HEK293 (cell line): ENCODE measurements around the gene RGS6.

Source experiments
- CTCF ChIA-PET: fragments of 350-600 bp; formaldehyde crosslinking; extraction: SDS; loops from one replicate; lab custom pipeline; 2021; ENCODE audit warnings: antibody characterized with exemption; lab: Yijun Ruan, JAX
- POLR2A ChIA-PET: fragments of 300-600 bp; formaldehyde crosslinking; extraction: SDS; loops from one replicate; lab custom pipeline; 2020; ENCODE audit warnings: antibody characterized with exemption, inconsistent platforms; lab: Yijun Ruan, JAX
- H3K27ac ChIP-seq: fragments of 200-500 bp; sonication (Bioruptor generic); 2 replicates; pipeline ENCODE4 v1.5.1; 2014; ENCODE audit warnings: low read depth, low read length, control low read depth, inconsistent platforms; ENCODE audit errors: extremely low read depth
- H3K36me3 ChIP-seq, 2 experiments: fragments of 200-500 bp in 1 of 2; sonication (Bioruptor generic) in 1 of 2; 1 replicate in 1 of 2; 2 replicates in 1 of 2; pipeline ENCODE4 v1.5.1; 2014 to 2017; ENCODE audit warnings: inconsistent platforms in 2 of 2, low read length in 2 of 2; ENCODE audit not compliant: control insufficient read depth in 2 of 2, insufficient read depth in 1 of 2
- H3K4me1 ChIP-seq: fragments of 200-500 bp; sonication (Bioruptor generic); 2 replicates; pipeline ENCODE4 v1.5.1; 2014; ENCODE audit warnings: mild to moderate bottlenecking, low read length, inconsistent platforms; ENCODE audit not compliant: control insufficient read depth, insufficient read depth
- H3K4me3 ChIP-seq: 2 replicates; pipeline ENCODE4 v1.5.1; 2011; ENCODE audit warnings: low read depth, mild to moderate bottlenecking, control low read depth, low read length, moderate library complexity
- H3K9me3 ChIP-seq: fragments of 200-500 bp; sonication (Bioruptor generic); 2 replicates; pipeline ENCODE4 v1.5.1; 2014; ENCODE audit warnings: low read depth, low read length, inconsistent platforms; ENCODE audit not compliant: control insufficient read depth, insufficient read depth
- KLF16 ChIP-seq: fragments of 450-650 bp; formaldehyde crosslinking; IDR thresholded peaks from 2 replicates; pipeline ENCODE4 v1.5.1; 2017; ENCODE audit warnings: missing biosample characterization, missing genetic modification characterization
- MYNN ChIP-seq: fragments of 450-650 bp; formaldehyde crosslinking; IDR thresholded peaks from 2 replicates; pipeline ENCODE4 v1.5.1; 2016; ENCODE audit warnings: missing biosample characterization, missing genetic modification characterization, borderline replicate concordance
- MZF1 ChIP-seq: fragments of 450-650 bp; formaldehyde crosslinking; IDR thresholded peaks from 2 replicates; pipeline ENCODE4 v1.5.1; 2017; ENCODE audit warnings: missing biosample characterization, missing genetic modification characterization, borderline replicate concordance
- OSR2 ChIP-seq: fragments of 450-650 bp; formaldehyde crosslinking; IDR thresholded peaks from 2 replicates; pipeline ENCODE4 v1.5.1; 2016; ENCODE audit warnings: missing biosample characterization, missing genetic modification characterization
- REPIN1 ChIP-seq: fragments of 450-650 bp; formaldehyde crosslinking; IDR thresholded peaks from 2 replicates; pipeline ENCODE4 v1.5.1; 2017; ENCODE audit warnings: missing biosample characterization, missing genetic modification characterization, low read depth
- YY1 ChIP-seq: fragments of 450-650 bp; formaldehyde crosslinking; IDR thresholded peaks from 2 replicates; pipeline ENCODE4 v1.5.1; 2018; ENCODE audit warnings: missing biosample characterization, missing genetic modification characterization
- ZBTB1 ChIP-seq: fragments of 450-650 bp; formaldehyde crosslinking; IDR thresholded peaks from 2 replicates; pipeline ENCODE4 v1.5.1; 2016; ENCODE audit warnings: missing biosample characterization, missing genetic modification characterization
- ZBTB21 ChIP-seq: fragments of 450-650 bp; formaldehyde crosslinking; IDR thresholded peaks from 2 replicates; pipeline ENCODE4 v1.5.1; 2017; ENCODE audit warnings: missing biosample characterization, missing genetic modification characterization
- ZNF10 ChIP-seq: fragments of 450-650 bp; formaldehyde crosslinking; IDR thresholded peaks from 2 replicates; pipeline ENCODE4 v1.5.1; 2017; ENCODE audit warnings: missing biosample characterization, missing genetic modification characterization
- ZNF221 ChIP-seq: fragments of 450-650 bp; formaldehyde crosslinking; IDR thresholded peaks from 2 replicates; pipeline ENCODE4 v1.5.1; 2017; ENCODE audit warnings: missing biosample characterization, missing genetic modification characterization, borderline replicate concordance
- ZNF223 ChIP-seq: fragments of 450-650 bp; formaldehyde crosslinking; IDR thresholded peaks from 2 replicates; pipeline ENCODE4 v1.5.1; 2016; ENCODE audit warnings: missing biosample characterization, missing genetic modification characterization
- ZNF239 ChIP-seq: fragments of 450-650 bp; formaldehyde crosslinking; IDR thresholded peaks from 2 replicates; pipeline ENCODE4 v1.5.1; 2016; ENCODE audit warnings: missing biosample characterization, missing genetic modification characterization
- ZNF292 ChIP-seq: fragments of 450-650 bp; formaldehyde crosslinking; IDR thresholded peaks from 2 replicates; pipeline ENCODE4 v1.5.1; 2016; ENCODE audit warnings: low read depth, missing biosample characterization, missing genetic modification characterization, borderline replicate concordance
- ZNF302 ChIP-seq: fragments of 450-650 bp; formaldehyde crosslinking; IDR thresholded peaks from 2 replicates; pipeline ENCODE4 v1.5.1; 2016; ENCODE audit warnings: missing biosample characterization, missing genetic modification characterization, low read depth
- ZNF416 ChIP-seq: fragments of 450-650 bp; formaldehyde crosslinking; IDR thresholded peaks from 2 replicates; pipeline ENCODE4 v1.5.1; 2016; ENCODE audit warnings: missing biosample characterization, missing genetic modification characterization
- ZNF514 ChIP-seq: fragments of 450-650 bp; formaldehyde crosslinking; IDR thresholded peaks from 2 replicates; pipeline ENCODE4 v1.5.1; 2016; ENCODE audit warnings: missing biosample characterization, missing genetic modification characterization
- ZNF548 ChIP-seq: fragments of 450-650 bp; formaldehyde crosslinking; IDR thresholded peaks from 2 replicates; pipeline ENCODE4 v1.5.1; 2016; ENCODE audit warnings: missing biosample characterization, missing genetic modification characterization
- ZNF629 ChIP-seq: fragments of 450-650 bp; formaldehyde crosslinking; IDR thresholded peaks from 2 replicates; pipeline ENCODE4 v1.5.1; 2017; ENCODE audit warnings: missing biosample characterization, missing genetic modification characterization
- ZNF660 ChIP-seq: fragments of 450-650 bp; IDR thresholded peaks from 2 replicates; pipeline ENCODE4 v1.5.1; 2018; ENCODE audit warnings: missing biosample characterization, mild to moderate bottlenecking, missing genetic modification characterization
- ZNF777 ChIP-seq: fragments of 450-650 bp; formaldehyde crosslinking; IDR thresholded peaks from 2 replicates; pipeline ENCODE4 v1.5.1; 2017; ENCODE audit warnings: missing biosample characterization, missing genetic modification characterization, borderline replicate concordance
- ZNF843 ChIP-seq: fragments of 450-650 bp; formaldehyde crosslinking; IDR thresholded peaks from 2 replicates; pipeline ENCODE4 v1.5.1; 2016; ENCODE audit warnings: missing biosample characterization, missing genetic modification characterization
- TF ChIP-seq, protein P1 (sequence below): fragments of 450-650 bp; formaldehyde crosslinking; IDR thresholded peaks from 2 replicates; pipeline ENCODE4 v1.5.1; 2016; ENCODE audit warnings: missing biosample characterization, missing genetic modification characterization
- TF ChIP-seq, protein P2 (sequence below): fragments of 450-650 bp; formaldehyde crosslinking; IDR thresholded peaks from 2 replicates; pipeline ENCODE4 v1.5.1; 2017; ENCODE audit warnings: missing biosample characterization, missing genetic modification characterization
- TF ChIP-seq, protein P3 (sequence below): fragments of 450-650 bp; formaldehyde crosslinking; IDR thresholded peaks from 2 replicates; pipeline ENCODE4 v1.5.1; 2016; ENCODE audit warnings: missing biosample characterization, missing genetic modification characterization
- TF ChIP-seq, protein P4 (sequence below): fragments of 450-650 bp; formaldehyde crosslinking; IDR thresholded peaks from 2 replicates; pipeline ENCODE4 v1.5.1; 2016; ENCODE audit warnings: missing biosample characterization, missing genetic modification characterization, borderline replicate concordance

Gene RGS6

DNA sequence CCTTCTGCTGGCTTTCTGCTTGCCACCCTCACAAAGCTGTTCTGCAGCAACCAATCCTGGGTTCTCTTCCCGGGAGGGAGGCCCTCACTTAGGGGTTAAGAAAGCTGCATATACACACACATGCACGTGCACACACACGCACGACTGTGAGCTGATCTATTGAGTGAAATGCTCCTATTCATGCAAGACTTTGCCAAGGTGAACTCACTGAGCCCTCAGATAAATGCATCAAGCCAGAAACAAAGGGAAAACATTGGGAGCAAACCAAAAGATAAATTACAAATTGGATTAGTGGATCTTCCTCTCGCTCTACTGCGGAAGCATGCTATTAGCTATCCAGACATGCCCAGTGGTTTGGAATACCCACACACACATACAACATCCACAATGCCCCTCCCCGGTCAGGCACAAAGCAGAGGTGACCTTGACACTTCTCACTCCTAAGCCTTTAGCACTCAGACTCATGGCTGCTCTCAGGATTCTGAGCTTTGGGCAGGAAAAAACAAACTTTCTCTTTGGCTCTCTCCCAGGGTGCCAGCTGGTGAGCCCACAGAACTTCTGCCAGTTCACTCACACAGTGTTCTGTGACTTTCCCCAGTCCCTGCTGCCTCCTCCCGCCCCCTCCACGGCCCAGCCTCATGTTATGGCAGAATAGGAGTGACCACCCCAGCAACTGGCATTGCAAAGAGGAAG lies 641.6 kb downstream of the RGS6 start:
- H3K9me3 ChIP-seq: no peaks in the 10 kb centered on the region
- TF ChIP-seq ZNF629: no peak
- TF ChIP-seq YY1 (tag by site-specific recombination): no peak
- TF ChIP-seq ZNF10 (tag by site-specific recombination): no peak
- TF ChIP-seq, protein P1, sequence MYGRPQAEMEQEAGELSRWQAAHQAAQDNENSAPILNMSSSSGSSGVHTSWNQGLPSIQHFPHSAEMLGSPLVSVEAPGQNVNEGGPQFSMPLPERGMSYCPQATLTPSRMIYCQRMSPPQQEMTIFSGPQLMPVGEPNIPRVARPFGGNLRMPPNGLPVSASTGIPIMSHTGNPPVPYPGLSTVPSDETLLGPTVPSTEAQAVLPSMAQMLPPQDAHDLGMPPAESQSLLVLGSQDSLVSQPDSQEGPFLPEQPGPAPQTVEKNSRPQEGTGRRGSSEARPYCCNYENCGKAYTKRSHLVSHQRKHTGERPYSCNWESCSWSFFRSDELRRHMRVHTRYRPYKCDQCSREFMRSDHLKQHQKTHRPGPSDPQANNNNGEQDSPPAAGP (tag by site-specific recombination): no peak
- TF ChIP-seq ZBTB1 (tag by site-specific recombination): no peak
- TF ChIP-seq, protein P2, sequence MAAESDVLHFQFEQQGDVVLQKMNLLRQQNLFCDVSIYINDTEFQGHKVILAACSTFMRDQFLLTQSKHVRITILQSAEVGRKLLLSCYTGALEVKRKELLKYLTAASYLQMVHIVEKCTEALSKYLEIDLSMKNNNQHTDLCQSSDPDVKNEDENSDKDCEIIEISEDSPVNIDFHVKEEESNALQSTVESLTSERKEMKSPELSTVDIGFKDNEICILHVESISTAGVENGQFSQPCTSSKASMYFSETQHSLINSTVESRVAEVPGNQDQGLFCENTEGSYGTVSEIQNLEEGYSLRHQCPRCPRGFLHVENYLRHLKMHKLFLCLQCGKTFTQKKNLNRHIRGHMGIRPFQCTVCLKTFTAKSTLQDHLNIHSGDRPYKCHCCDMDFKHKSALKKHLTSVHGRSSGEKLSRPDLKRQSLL (tag by site-specific recombination): no peak
- no peak for TF ChIP-seq REPIN1 (tag by site-specific recombination)
- TF ChIP-seq ZNF660 (tag by site-specific recombination): no peak
- TF ChIP-seq ZNF292: no peak
- TF ChIP-seq ZNF223 (tag by site-specific recombination): no peak
- TF ChIP-seq ZNF777 (tag by site-specific recombination): no peak
- TF ChIP-seq, protein P3, sequence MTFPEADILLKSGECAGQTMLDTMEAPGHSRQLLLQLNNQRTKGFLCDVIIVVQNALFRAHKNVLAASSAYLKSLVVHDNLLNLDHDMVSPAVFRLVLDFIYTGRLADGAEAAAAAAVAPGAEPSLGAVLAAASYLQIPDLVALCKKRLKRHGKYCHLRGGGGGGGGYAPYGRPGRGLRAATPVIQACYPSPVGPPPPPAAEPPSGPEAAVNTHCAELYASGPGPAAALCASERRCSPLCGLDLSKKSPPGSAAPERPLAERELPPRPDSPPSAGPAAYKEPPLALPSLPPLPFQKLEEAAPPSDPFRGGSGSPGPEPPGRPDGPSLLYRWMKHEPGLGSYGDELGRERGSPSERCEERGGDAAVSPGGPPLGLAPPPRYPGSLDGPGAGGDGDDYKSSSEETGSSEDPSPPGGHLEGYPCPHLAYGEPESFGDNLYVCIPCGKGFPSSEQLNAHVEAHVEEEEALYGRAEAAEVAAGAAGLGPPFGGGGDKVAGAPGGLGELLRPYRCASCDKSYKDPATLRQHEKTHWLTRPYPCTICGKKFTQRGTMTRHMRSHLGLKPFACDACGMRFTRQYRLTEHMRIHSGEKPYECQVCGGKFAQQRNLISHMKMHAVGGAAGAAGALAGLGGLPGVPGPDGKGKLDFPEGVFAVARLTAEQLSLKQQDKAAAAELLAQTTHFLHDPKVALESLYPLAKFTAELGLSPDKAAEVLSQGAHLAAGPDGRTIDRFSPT (tag by site-specific recombination): no peak
- no peak for TF ChIP-seq ZNF239 (tag by site-specific recombination)
- no peak for TF ChIP-seq OSR2 (tag by site-specific recombination)
- TF ChIP-seq ZNF221 (tag by site-specific recombination): no peak
- TF ChIP-seq ZBTB21 (tag by site-specific recombination): no peak
- no peak for TF ChIP-seq KLF16
- no peak overlapping the region for H3K27ac ChIP-seq
- POLR2A ChIA-PET: no interaction called here
- CTCF ChIA-PET: no interaction called here
- no peaks in the 10 kb centered on the region for H3K36me3 ChIP-seq
- no peak overlapping the region for H3K4me3 ChIP-seq
- no peaks in the 10 kb centered on the region for H3K4me1 ChIP-seq

DNA sequence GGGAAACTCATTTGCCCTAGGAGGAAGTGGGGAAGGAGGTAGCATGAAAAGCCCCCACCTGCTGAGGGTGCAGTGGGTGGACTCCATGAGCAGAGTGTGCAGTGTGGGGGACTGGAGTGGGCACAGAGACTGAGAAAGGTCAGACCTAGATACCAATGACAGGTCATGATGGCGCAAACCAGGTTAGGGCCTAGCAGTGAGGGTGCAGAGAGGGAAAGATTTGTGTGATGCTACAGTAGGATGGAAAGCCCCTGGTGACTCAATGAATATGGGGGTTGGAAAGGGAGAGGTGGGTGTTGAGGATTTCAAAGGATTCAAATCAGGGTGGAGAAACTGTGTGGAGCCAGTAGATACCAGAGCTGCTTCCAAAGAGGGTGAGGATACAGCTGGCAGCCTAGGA lies 642.5 kb downstream of the RGS6 start:
- H3K27ac ChIP-seq: no peak overlapping the region
- CTCF ChIA-PET: interaction anchor here (0.6 kb wide), 1 partner anchor 188 kb away, joined by 3 read pairs; no protein-coding TSS in a partner anchor
- TF ChIP-seq ZNF302 (tag by site-specific recombination) (no peak), MZF1 (tag by site-specific recombination) (no peak), MYNN (no peak), ZNF548 (tag by site-specific recombination) (no peak), ZNF843 (no peak), ZNF514 (tag by site-specific recombination) (no peak), ZNF416 (tag by site-specific recombination) (no peak), ZBTB21 (tag by site-specific recombination) (no peak)
- TF ChIP-seq, protein P4, sequence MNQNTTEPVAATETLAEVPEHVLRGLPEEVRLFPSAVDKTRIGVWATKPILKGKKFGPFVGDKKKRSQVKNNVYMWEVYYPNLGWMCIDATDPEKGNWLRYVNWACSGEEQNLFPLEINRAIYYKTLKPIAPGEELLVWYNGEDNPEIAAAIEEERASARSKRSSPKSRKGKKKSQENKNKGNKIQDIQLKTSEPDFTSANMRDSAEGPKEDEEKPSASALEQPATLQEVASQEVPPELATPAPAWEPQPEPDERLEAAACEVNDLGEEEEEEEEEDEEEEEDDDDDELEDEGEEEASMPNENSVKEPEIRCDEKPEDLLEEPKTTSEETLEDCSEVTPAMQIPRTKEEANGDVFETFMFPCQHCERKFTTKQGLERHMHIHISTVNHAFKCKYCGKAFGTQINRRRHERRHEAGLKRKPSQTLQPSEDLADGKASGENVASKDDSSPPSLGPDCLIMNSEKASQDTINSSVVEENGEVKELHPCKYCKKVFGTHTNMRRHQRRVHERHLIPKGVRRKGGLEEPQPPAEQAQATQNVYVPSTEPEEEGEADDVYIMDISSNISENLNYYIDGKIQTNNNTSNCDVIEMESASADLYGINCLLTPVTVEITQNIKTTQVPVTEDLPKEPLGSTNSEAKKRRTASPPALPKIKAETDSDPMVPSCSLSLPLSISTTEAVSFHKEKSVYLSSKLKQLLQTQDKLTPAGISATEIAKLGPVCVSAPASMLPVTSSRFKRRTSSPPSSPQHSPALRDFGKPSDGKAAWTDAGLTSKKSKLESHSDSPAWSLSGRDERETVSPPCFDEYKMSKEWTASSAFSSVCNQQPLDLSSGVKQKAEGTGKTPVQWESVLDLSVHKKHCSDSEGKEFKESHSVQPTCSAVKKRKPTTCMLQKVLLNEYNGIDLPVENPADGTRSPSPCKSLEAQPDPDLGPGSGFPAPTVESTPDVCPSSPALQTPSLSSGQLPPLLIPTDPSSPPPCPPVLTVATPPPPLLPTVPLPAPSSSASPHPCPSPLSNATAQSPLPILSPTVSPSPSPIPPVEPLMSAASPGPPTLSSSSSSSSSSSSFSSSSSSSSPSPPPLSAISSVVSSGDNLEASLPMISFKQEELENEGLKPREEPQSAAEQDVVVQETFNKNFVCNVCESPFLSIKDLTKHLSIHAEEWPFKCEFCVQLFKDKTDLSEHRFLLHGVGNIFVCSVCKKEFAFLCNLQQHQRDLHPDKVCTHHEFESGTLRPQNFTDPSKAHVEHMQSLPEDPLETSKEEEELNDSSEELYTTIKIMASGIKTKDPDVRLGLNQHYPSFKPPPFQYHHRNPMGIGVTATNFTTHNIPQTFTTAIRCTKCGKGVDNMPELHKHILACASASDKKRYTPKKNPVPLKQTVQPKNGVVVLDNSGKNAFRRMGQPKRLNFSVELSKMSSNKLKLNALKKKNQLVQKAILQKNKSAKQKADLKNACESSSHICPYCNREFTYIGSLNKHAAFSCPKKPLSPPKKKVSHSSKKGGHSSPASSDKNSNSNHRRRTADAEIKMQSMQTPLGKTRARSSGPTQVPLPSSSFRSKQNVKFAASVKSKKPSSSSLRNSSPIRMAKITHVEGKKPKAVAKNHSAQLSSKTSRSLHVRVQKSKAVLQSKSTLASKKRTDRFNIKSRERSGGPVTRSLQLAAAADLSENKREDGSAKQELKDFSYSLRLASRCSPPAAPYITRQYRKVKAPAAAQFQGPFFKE (tag by site-specific recombination): no peak

More for the DNA sequence above, 642.5 kb downstream of the RGS6 start:
- H3K4me3 ChIP-seq: no peak overlapping the region
- H3K36me3 ChIP-seq: no peaks in the 10 kb centered on the region
- POLR2A ChIA-PET: no interaction called here
- H3K4me1 ChIP-seq: no peaks in the 10 kb centered on the region
- no peaks in the 10 kb centered on the region for H3K9me3 ChIP-seq
